Uterus (tissue), 4 donors: ENCODE results near the gene FAIM2. TPM values are rescaled to one million over a fixed set of nuclear protein-coding genes. Genes with fewer than 3 reads are reported as not detected.

Source experiments
- DNase-seq, 2 donors: peaks; one replicate each; pipeline ENCODE4 v3.0.0-alpha.2; 2019 to 2020
- H3K27ac ChIP-seq, 2 donors: fragments of 200-600 bp; sonication (generic); 1 replicate in 1 of 2; 2 replicates in 1 of 2; pipeline ENCODE4 v1.5.1; 2016 to 2018
- H3K27me3 ChIP-seq, 2 donors: fragments of 200-600 bp; sonication (generic); one replicate each; pipeline ENCODE4 v1.5.1; 2018 to 2019; ENCODE audit warnings: control low read depth in 1 of 2
- H3K36me3 ChIP-seq, 2 donors: fragments of 200-600 bp; sonication (generic); one replicate each; pipeline ENCODE4 v1.5.1; 2019; ENCODE audit warnings: control low read depth in 1 of 2
- H3K4me1 ChIP-seq, 2 donors: fragments of 200-600 bp; sonication (generic); one replicate each; pipeline ENCODE4 v1.5.1; 2018 to 2019; ENCODE audit warnings: control low read depth in 1 of 2
- H3K4me3 ChIP-seq, 2 donors: fragments of 200-600 bp; sonication (generic); 1 replicate in 1 of 2; 2 replicates in 1 of 2; pipeline ENCODE4 v1.5.1; 2018 to 2019; ENCODE audit warnings: mild to moderate bottlenecking in 1 of 2
- H3K9me3 ChIP-seq, 2 donors: fragments of 200-600 bp; sonication (generic); one replicate each; pipeline ENCODE4 v1.5.1; 2019; ENCODE audit warnings: control low read depth in 1 of 2
- POLR2A ChIP-seq, 2 donors: fragments of 450-650 bp; IDR thresholded peaks; one replicate each; pipeline ENCODE4 v1.6.1; 2016; ENCODE audit warnings: antibody characterized with exemption in 2 of 2, mild to moderate bottlenecking in 1 of 2, moderate library complexity in 1 of 2
- intact Hi-C: fragments of 100-400 bp; cut with DNase I; formaldehyde crosslinking; loops from one replicate; pipeline ENCODE4 v1.15.1; 2023; ENCODE audit warnings: low total_unique reads
- total RNA-seq, 4 donors: library from RNA; depleted of rRNA in 3 of 4; stranded (reverse); fragments of >200 nt in 3 of 4; gene quantifications; one replicate each; pipeline versions ENCODE4 v1.1.0 to v1.2.4, GENCODE V29; 2014 to 2023
- TF ChIP-seq, protein P1 (sequence below), 4 experiments: fragments of 200-600 bp in 2 of 4; fragments of 450-650 bp in 2 of 4; sonication (generic) in 2 of 4; IDR thresholded peaks; one replicate each; pipeline ENCODE4 v1.5.1; 2016 to 2019; ENCODE audit warnings: antibody characterized with exemption in 4 of 4, mild to moderate bottlenecking in 2 of 4, moderate library complexity in 1 of 4
- donor health status: DM: yes; HTN: yes; CAD: no.

Gene FAIM2
- total RNA-seq, 4 donors from 2014 or later = 1.0 to 11.9 (median 5.5) TPM

DNA sequence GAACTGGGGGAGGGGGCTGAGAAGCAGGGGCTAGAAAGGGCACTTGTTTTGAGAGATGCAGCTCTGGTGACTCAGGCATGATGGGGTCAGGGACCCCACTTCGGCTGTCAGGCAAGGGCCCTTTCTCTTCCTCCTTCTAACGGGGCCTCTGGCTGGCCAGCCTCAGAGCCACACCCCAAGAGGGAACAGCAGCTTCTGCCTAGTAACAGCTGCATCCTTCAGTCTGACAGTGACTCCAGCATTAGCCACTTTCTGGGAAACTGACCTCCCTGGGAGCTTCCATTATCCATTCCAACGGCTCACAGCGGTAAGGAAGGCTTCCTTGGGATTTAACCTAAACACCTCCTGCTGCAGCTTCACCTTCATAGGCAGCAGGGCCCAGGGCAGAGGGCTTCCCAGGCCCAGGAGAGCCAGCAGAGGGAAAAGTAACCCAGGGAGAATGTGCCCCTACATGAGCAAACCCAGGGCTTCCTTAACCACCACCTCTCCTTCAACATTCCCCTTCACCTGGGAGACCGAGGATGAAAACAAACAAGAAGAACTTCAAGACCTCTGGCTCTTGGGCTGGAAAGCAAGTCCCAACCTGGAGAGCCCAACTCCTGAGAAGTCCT is 78.2 kb downstream of the FAIM2 start:
- Histone ChIP-seq H3K4me1 (peaks cover 0 to 4% of the 10 kb centered on the region in 2 donors), H3K4me3 (no peak overlapping the region), H3K27me3 (no peaks in the 10 kb centered on the region), H3K27ac (no peak overlapping the region), H3K9me3 (no peaks in the 10 kb centered on the region), H3K36me3 (no peaks in the 10 kb centered on the region)
- no peak for TF ChIP-seq POLR2A (IDR thresholded peaks at IDR 0.05)
- TF ChIP-seq, protein P1, sequence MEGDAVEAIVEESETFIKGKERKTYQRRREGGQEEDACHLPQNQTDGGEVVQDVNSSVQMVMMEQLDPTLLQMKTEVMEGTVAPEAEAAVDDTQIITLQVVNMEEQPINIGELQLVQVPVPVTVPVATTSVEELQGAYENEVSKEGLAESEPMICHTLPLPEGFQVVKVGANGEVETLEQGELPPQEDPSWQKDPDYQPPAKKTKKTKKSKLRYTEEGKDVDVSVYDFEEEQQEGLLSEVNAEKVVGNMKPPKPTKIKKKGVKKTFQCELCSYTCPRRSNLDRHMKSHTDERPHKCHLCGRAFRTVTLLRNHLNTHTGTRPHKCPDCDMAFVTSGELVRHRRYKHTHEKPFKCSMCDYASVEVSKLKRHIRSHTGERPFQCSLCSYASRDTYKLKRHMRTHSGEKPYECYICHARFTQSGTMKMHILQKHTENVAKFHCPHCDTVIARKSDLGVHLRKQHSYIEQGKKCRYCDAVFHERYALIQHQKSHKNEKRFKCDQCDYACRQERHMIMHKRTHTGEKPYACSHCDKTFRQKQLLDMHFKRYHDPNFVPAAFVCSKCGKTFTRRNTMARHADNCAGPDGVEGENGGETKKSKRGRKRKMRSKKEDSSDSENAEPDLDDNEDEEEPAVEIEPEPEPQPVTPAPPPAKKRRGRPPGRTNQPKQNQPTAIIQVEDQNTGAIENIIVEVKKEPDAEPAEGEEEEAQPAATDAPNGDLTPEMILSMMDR (IDR thresholded peaks at IDR 0.05) = no peak
- no peak for DNase-seq
- intact Hi-C loops = no loop called here

DNA sequence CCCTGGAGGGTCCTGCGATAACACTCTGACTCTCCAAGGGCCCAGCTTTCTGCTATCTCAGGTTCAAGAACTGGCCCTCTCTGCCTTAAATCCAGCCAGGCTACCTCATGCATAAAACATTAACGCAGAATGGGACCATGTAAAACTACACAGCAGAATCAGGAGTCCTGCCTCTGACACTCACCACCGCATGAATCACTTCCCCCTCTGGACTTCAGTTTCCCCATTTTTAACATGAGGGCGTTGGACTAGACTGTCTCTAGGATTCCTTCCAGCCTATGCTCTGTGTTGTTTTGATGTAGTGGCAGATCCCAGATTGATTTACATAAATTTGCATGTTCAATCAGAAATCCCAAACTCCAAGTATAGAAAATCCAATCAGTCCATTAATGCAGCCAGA is 78.8 kb downstream of the FAIM2 start:
- no peak for DNase-seq
- Histone ChIP-seq H3K27me3 (no peaks in the 10 kb centered on the region), H3K27ac (no peak overlapping the region), H3K4me3 (no peak overlapping the region), H3K4me1 (peaks cover 0 to 4% of the 10 kb centered on the region in 2 donors), H3K9me3 (no peaks in the 10 kb centered on the region), H3K36me3 (no peaks in the 10 kb centered on the region)
- TF ChIP-seq, protein P1 (IDR thresholded peaks at IDR 0.05) = no peak
- intact Hi-C loops = no loop called here

DNA sequence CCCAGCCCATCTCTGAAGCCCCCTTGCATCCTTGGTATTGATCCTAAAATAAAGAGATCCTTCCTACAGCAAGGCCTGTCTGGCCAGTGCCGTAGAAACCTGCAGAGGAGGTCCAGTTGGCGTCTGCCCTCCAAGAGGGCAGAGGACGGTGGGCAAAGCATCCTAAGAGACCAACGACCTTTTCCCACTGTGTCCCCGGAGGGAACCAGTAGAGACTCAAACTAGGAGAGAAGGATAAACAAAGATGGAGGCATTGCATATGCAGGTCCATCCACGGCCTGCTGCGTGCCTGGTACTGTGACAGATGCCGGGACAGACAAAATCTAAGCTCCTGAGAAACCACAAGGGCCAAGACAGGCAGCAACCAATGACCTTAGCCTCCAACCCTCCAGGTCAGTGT is 79.3 kb downstream of the FAIM2 start:
- TF ChIP-seq, protein P1 (IDR thresholded peaks at IDR 0.05) = no peak
- no peak for TF ChIP-seq POLR2A (IDR thresholded peaks at IDR 0.05)
- Histone ChIP-seq H3K9me3 (no peaks in the 10 kb centered on the region), H3K4me3 (no peak overlapping the region), H3K27me3 (no peaks in the 10 kb centered on the region), H3K4me1 (peaks cover 0 to 4% of the 10 kb centered on the region in 2 donors), H3K27ac (no peak overlapping the region), H3K36me3 (no peaks in the 10 kb centered on the region)
- no peak for DNase-seq
- intact Hi-C loops = no loop called here

DNA sequence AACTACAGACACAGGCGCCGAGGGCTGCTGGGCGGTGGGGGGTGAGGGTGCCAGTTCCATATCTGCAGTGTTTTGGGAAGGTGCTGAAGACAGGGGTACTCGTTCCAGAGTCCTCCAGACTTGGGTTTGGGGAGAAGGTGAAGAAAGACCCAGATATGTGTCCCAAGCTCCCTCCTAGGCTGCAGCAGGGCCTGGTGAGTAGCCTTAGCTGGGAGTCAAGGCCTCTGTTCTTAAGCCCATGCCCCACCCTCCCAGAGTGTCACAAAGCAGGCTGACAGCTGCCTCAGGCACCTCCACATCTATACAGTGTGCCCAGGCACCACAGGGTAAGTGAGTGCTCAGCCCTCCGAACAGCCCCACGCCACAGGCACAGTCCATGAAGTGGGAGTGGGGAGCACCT is 79.7 kb downstream of the FAIM2 start:
- no peak overlapping the region for H3K27ac ChIP-seq

DNA sequence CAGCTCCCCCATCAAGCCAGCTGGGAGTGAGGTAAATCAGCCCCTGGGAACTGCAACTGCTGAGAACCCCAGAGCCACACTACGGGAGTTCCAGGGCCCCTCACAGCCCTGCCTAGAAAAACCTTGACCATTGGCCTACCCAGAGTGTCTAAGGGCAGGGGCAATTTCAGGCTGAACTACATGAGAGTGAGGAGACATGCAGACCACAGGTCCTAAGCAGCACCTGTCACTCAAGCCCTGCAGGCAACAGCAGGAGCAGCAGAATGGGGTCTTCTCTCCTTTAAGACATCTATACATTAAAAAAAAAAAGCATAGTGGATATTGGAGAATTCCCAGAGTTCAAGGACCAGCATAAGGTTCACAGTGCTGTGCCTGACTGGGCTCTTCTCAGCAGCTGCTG is 80.3 kb downstream of the FAIM2 start:
- no peaks in the 10 kb centered on the region for H3K4me1 ChIP-seq
- TF ChIP-seq POLR2A (IDR thresholded peaks at IDR 0.05) = no peak
- TF ChIP-seq, protein P1 (IDR thresholded peaks at IDR 0.05) = no peak
- no peak overlapping the region for H3K4me3 ChIP-seq
- DNase-seq = no peak
- no peak overlapping the region for H3K27ac ChIP-seq
- no peaks in the 10 kb centered on the region for H3K36me3 ChIP-seq
- intact Hi-C loops = no loop called here
- no peaks in the 10 kb centered on the region for H3K9me3 ChIP-seq
- H3K27me3 ChIP-seq = no peaks in the 10 kb centered on the region

More for the DNA sequence above, 79.7 kb downstream of the FAIM2 start:
- H3K27me3 ChIP-seq = no peaks in the 10 kb centered on the region
- no peaks in the 10 kb centered on the region for H3K36me3 ChIP-seq
- intact Hi-C loops = no loop called here
- H3K4me1 ChIP-seq = peaks cover 0 to 1% of the 10 kb centered on the region in 2 donors
- H3K4me3 ChIP-seq = no peak overlapping the region
- no peak for DNase-seq
- TF ChIP-seq, protein P1 (IDR thresholded peaks at IDR 0.05) = no peak
- no peak for TF ChIP-seq POLR2A (IDR thresholded peaks at IDR 0.05)
- H3K9me3 ChIP-seq = no peaks in the 10 kb centered on the region
